Mucosa of stomach (tissue), 1 donor: ENCODE data around the gene ZNF787.

Experiments
- H3K27me3 ChIP-seq: one replicate; pipeline ENCODE4 v1.7.0; 2013; ENCODE audit warnings: mild to moderate bottlenecking, low read length; ENCODE audit not compliant: control insufficient read depth, insufficient read depth
- H3K36me3 ChIP-seq: one replicate; pipeline ENCODE4 v1.7.0; 2013; ENCODE audit warnings: low read length; ENCODE audit not compliant: control insufficient read depth, insufficient read depth
- H3K4me1 ChIP-seq: one replicate; pipeline ENCODE4 v1.7.0; 2013; ENCODE audit warnings: mild to moderate bottlenecking, low read length; ENCODE audit not compliant: control insufficient read depth, insufficient read depth
- H3K4me3 ChIP-seq: one replicate; pipeline ENCODE4 v1.7.0; 2013; ENCODE audit warnings: low read length
- H3K9ac ChIP-seq: one replicate; pipeline ENCODE4 v1.7.0; 2013; ENCODE audit warnings: mild to moderate bottlenecking, low read length, moderate library complexity
- H3K9me3 ChIP-seq: one replicate; pipeline ENCODE4 v1.7.0; 2013; ENCODE audit warnings: mild to moderate bottlenecking, low read length, moderate library complexity; ENCODE audit not compliant: control insufficient read depth
- donor health status: Pancreatic carcinoma.

Gene ZNF787

DNA sequence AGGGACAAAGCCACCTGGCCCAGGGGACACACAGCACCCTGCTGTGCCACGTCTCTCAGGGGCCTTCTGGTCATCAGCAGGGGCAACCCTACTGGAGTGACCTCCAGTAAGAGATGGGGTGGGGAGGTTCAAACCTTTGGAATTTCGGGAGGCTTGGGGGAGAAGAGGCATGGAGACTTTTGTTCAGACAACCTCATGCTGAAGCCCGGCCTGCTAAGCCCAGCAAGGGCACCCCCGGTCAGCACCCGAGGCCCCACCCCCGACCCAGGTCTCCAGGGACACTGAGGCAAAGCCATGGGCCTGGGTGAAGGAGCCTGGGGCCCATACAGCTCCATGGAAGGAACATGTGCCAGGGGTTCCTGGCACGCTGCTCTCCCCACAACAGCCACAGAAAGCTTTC, 23.3 kb downstream of the ZNF787 start:
- Histone ChIP-seq H3K4me3 (no peak overlapping the region), H3K36me3 (no peaks in the 10 kb centered on the region), H3K9me3 (no peaks in the 10 kb centered on the region), H3K27me3 (no peaks in the 10 kb centered on the region), H3K4me1 (no peaks in the 10 kb centered on the region), H3K9ac (no peak overlapping the region)

DNA sequence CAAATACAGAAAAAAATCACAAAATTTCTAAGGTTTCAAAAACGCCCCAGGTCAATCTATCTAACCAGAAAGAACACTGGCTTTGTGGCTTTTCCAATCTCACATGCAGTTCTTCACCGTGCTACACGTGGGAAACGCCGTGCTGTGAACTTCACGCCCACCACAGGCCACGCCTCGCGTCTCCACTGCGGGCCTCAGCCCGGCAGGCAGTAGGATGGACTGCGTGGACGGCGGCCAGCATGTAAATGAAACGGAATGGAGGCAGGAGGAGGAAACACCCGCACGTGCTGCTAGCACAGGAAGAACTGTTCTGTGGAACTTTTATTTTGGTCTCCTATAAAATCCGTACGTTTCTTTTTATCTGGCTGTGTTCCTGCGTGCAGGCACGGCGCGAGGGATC, 23.8 kb downstream of the ZNF787 start:
- no peak overlapping the region for H3K9ac ChIP-seq
- H3K36me3 ChIP-seq, result no peaks in the 10 kb centered on the region
- H3K4me3 ChIP-seq, result no peak overlapping the region
- H3K27me3 ChIP-seq, result no peaks in the 10 kb centered on the region
- no peaks in the 10 kb centered on the region for H3K4me1 ChIP-seq
- H3K9me3 ChIP-seq, result no peaks in the 10 kb centered on the region

DNA sequence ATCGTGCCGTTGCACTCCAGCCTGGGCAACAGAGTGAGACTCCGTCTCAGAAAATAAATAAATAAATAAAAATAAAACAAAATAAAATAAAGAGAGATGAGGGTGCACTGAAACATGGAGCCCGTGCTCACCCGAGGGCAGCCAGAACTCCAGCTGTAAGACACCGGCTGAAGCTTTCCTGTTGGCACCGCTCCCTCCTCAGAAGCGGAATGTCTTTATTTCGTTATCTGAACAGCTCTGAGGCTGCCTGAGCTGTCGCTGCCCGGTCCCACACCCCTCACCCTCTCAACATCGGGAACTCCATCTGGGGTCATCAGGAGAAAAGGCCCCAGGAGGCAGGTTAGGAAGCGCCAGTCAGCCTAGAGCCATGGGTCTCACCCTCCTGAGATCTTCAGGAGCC, 24.4 kb downstream of the ZNF787 start:
- Histone ChIP-seq H3K27me3 (no peaks in the 10 kb centered on the region), H3K9ac (no peak overlapping the region), H3K36me3 (no peaks in the 10 kb centered on the region), H3K9me3 (no peaks in the 10 kb centered on the region), H3K4me3 (no peak overlapping the region), H3K4me1 (no peaks in the 10 kb centered on the region)

DNA sequence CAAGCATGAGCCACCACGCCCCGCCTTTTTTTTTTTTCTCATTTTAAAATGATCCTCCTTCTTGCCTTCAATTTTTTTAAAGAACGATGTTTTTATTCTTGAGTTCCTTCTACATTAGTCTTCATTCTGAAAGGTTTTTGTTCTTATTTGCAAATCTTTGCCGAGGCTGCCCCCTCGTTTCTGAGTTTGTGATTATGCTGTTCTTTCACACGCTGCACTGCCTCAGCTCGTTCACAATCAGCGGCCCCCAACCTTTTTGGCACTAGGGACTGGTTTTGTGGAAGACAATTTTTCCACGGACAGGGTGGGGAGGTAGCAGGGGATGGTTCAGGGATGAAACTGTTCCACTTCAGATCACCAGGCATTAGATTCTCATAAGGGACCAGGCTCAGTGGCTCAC, 26.6 kb downstream of the ZNF787 start:
- Histone ChIP-seq H3K4me3 (no peak overlapping the region), H3K4me1 (no peaks in the 10 kb centered on the region), H3K9me3 (no peaks in the 10 kb centered on the region), H3K9ac (no peak overlapping the region), H3K36me3 (no peaks in the 10 kb centered on the region), H3K27me3 (no peaks in the 10 kb centered on the region)

DNA sequence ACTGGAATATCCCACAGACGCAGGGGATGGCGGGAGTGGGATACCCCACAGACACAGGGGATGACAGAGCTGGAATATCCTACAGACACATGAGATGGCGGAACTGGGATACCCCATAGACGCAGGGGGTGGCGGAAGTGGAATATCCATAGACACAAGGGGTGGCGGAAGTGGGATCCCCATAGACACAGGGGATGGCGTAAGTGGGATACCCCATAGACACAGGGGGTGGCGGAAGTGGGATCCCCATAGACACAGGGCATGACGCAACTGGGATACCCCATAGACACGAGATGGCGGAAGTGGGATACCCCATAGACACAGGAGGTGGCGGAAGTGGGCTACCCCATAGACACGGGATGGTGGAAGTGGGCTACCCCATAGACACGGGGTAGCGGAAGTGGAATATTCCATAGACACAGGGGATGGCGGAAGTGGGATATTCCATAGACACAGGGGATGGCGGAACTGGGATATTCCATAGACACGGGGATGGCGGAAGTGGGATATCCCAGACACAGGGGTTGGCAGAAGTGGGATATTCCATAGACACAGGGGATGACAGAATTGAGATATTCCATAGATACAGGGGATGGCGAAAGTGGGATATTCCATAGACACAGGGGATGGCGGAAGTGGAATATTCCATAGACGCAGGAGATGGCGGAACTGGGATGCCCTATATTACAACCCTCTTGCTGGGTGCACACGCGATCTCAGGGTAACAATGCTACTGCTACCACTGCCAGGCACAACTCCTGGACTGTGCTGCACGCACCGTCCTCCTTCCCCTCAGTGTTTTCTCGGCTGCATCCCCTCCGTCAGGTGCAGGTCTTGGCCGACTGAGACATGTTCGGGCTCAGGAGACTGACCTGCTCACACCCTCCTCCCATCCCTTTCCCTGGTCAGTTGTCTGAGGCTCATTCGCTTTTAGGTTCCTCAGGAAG, 28.1 kb downstream of the ZNF787 start:
- no peaks in the 10 kb centered on the region for H3K27me3 ChIP-seq
- H3K9me3 ChIP-seq, result no peaks in the 10 kb centered on the region
- no peak overlapping the region for H3K4me3 ChIP-seq
- no peaks in the 10 kb centered on the region for H3K4me1 ChIP-seq
- H3K9ac ChIP-seq, result no peak overlapping the region
- H3K36me3 ChIP-seq, result no peaks in the 10 kb centered on the region

DNA sequence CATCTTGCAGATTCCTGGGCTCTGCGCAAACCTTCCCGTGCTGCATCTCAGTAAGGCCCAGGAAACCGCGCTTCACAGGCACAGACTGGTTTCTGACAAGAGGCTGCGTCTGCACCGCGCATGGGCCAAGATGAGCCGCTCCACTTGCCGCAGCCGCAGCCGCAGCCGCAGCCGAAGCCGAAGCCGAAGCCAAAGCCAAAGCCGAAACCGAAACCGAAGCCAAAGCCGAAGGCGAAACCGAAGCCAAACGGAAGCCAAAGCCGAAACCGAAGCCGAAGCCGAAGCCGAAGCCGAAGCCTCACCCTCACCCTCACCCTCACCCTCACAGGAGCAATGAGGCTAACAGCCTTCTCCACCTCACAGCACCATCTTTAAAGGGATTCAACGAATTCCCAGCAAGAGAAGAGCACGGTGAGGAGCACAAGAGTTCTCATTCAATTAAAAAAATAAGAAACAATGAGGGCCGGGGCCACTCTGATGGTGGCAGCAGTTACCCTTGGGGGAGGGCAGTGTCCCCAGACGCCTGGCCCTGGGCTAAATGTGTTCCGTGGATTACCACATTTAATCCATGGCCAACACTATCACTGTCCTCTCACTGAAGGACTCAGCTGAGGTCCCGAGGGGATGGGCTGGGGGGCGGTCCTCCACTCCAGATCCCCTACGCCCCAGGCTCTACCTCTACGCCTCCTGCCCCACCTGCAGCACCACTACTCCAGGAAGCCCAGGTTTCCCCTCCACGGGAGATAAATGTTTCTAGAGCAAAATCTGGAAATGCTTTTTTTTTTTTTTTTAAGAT, 29.1 kb downstream of the ZNF787 start:
- no peaks in the 10 kb centered on the region for H3K27me3 ChIP-seq
- H3K36me3 ChIP-seq, result no peaks in the 10 kb centered on the region
- no peaks in the 10 kb centered on the region for H3K4me1 ChIP-seq
- H3K9me3 ChIP-seq, result no peaks in the 10 kb centered on the region
- H3K4me3 ChIP-seq, result no peak overlapping the region
- no peak overlapping the region for H3K9ac ChIP-seq

DNA sequence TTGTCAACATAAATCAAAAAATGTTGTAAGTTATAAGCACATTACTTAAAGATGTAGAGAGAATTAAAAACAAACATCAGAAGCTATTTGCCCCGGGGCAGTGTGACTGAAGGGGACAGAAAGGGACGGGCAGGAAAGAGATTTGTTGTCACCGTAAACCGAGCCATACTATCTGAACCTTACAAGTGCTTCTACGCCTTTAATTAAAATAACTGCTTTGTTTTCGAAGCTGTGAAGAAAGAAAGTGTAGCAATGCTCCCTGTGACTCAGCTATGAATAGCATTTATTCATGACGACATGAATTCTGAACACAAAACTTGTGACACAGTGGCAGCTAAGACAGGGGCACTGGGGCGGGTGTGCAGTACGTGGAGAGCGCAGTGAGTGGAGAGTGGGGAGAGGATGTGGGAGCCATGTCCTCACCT, 30.0 kb downstream of the ZNF787 start:
- Histone ChIP-seq H3K4me3 (no peak overlapping the region), H3K27me3 (no peaks in the 10 kb centered on the region), H3K4me1 (no peaks in the 10 kb centered on the region), H3K9ac (no peak overlapping the region), H3K9me3 (no peaks in the 10 kb centered on the region), H3K36me3 (no peaks in the 10 kb centered on the region)

DNA sequence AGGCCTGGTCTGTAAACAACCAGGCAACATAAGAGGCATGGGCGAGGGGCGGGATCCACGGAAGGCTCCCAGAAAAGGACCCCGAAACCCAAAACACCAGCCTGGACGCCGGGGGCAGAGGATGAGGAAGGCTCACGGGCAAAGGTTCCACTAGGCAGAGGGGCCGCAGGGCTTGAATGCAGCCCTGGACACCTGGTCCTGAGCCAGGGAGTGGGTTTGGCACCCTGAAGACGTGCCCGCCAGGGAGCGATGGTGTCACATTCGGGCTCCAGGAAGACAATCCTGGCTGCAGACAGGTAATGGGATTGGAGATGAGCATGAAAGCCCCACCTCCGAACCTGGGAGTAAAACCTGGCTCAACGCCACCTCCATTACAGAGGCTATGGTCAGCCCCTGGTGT, 31.8 kb downstream of the ZNF787 start:
- no peaks in the 10 kb centered on the region for H3K9me3 ChIP-seq
- H3K36me3 ChIP-seq, result no peaks in the 10 kb centered on the region
- no peaks in the 10 kb centered on the region for H3K27me3 ChIP-seq
- no peaks in the 10 kb centered on the region for H3K4me1 ChIP-seq
- H3K4me3 ChIP-seq, result no peak overlapping the region
- H3K9ac ChIP-seq, result no peak overlapping the region

DNA sequence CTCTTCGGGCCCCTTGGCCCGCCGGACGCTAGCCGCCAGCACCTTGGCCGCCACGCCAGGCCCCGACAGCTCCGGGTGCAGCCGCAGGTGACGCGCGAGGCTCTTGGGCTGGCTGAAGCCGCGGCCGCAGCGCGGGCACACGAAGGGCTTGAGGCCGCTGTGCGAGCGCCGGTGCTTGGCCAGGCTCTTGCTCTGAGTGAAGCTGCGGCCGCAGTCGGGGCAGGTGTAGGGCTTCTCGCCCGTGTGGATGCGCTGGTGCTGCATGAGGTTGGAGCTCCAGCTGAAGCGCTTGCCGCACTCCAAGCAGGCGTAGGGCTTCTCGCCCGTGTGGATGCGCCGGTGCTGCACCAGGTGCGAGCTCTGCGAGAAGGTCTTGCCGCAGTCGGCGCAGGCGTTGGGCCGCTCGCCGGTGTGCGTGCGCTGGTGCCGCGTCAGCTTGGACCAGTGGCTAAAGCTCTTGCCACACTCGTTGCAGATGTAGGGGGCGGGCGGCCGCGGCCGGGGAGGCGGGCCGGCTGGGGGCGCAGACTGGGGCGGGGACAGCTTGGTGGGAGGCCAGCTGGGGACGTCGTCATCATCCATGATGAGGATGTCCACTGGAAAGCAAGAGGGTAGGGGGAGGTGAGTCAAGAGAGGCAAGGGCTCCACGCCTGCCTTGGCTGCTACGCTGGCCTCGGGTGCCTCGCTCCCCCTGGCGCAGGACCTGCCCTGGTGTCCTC, 32.4 kb downstream of the ZNF787 start:
- H3K9ac ChIP-seq, result no peak overlapping the region
- H3K4me3 ChIP-seq, result no peak overlapping the region
- H3K27me3 ChIP-seq, result no peaks in the 10 kb centered on the region
- H3K9me3 ChIP-seq, result no peaks in the 10 kb centered on the region
- no peaks in the 10 kb centered on the region for H3K36me3 ChIP-seq
- no peaks in the 10 kb centered on the region for H3K4me1 ChIP-seq

DNA sequence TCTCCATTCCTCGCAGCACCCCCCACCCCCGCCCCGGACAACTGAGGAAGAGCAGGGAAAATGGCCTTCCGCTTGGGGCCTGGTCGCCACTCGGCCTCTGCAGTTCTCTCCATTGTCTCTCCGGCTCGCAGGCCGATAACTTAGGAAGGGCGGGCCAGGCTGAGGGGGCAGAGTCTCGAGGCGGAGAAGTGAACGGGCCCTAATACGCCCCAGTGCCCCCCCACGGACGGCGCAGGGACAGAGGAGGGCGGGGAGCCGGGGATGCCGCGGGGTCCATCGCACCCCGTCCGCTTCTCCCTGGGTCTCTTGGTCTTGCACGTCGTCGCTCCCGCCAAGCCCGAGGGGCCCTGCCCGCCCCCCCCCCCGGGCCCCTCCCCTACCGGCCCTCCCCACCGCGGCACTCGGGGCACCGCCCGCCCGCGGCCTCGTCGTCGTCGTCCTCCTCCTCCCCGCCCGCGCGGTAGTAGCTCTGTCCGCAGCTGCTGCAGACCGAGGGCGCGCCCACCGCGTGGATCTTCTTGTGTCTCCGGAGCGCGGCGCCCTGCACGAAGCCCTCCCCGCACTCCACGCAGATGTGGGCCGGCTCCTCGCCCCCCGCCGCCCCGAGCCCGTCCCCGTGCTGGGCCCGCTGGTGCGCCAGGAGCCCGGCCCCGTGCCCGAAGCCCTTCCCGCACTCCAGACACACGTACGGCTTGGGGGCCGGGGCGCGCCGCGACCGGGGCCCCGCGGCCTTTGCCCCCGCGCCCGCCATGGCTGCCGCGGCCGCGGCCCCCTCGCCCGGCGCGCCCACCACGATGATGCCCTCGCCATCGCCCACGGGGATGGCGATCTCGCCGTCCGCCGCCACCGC, 33.2 kb downstream of the ZNF787 start:
- Histone ChIP-seq H3K4me3 (no peak overlapping the region), H3K9ac (no peak overlapping the region), H3K4me1 (no peaks in the 10 kb centered on the region), H3K9me3 (no peaks in the 10 kb centered on the region), H3K36me3 (no peaks in the 10 kb centered on the region), H3K27me3 (no peaks in the 10 kb centered on the region)

DNA sequence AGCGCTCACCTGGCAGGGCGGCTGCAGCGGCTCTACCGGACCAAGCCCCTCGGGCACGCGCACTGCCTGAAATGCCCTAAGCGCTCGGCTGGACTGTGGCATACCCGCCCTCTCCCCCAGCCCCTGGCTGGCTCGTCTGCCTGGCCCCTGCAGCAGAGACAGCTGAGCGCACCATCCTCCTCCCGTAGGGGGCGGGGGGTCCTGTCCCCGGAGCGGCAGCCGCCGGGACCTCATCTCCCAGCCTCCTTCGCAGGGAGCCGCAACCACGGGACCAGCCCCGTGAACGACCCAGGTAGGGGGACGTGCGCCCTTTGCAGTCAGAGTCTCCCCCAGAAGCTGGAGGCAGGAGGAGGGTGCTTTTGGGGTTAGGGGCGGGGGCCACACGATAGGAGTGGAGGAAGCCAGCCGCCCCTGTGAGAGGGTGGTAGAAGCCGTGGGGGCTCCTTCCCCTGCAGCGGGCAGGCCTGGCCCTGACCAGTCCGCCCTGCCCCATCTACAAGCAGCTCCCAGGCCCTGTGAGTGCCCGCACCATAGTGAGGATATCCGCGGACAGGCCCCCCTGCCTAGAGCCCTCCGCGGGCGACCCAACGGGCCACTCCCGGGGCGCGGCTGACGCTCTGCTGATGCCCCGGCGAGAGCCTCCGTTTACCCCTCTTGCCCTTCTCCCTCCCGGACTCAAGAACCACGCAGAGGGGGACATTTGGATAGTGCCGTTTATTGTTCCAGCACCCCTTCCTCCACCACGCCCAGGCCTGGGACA, 34.2 kb downstream of the ZNF787 start:
- Histone ChIP-seq H3K9me3 (no peaks in the 10 kb centered on the region), H3K36me3 (no peaks in the 10 kb centered on the region), H3K4me3 (no peak overlapping the region), H3K27me3 (peaks cover 1% of the 10 kb centered on the region), H3K9ac (no peak overlapping the region), H3K4me1 (no peaks in the 10 kb centered on the region)
